GM21423 (cell line): ENCODE measurements around the gene IRF3.
"Not testable (repeated sequence)": the region's sequence is repeated elsewhere in the genome, so short reads cannot be mapped to it uniquely, and the experiment has no call there.

ENCODE experiments used
- ATAC-seq: cut with Tn5 transposase; IDR thresholded peaks from one replicate; pipeline ENCODE4 v1.9.1; 2021; ENCODE audit warnings: mild to moderate bottlenecking, moderate library complexity; ENCODE audit not compliant: unreplicated experiment

IRF3 gene

DNA sequence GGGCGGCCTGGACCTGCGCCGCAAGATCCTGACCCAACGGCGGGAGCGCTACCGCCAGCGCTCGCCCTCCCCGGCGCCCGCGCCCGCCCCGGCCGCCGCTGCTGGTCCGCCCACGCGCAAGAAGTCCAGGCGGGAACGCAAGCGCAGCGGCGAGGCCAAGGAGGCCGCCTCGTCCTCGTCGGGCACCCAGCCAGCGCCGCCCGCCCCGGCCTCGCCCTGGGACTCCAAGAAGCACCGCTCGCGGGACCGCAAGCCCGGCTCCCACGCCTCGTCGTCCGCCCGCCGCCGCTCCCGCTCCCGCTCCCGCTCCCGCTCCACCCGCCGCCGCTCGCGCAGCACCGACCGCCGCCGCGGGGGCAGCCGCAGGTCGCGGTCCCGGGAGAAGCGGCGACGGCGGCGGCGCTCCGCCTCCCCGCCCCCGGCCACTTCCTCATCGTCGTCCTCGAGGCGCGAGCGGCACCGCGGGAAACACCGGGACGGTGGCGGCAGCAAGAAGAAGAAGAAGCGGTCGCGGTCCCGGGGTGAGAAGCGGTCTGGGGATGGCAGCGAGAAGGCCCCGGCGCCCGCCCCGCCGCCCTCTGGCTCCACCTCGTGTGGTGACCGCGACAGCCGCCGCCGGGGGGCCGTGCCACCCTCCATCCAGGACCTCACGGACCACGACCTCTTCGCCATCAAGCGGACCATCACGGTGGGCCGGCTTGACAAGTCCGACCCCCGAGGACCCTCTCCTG is 13.7 kb downstream of the IRF3 start:
- ATAC-seq: no peak

DNA sequence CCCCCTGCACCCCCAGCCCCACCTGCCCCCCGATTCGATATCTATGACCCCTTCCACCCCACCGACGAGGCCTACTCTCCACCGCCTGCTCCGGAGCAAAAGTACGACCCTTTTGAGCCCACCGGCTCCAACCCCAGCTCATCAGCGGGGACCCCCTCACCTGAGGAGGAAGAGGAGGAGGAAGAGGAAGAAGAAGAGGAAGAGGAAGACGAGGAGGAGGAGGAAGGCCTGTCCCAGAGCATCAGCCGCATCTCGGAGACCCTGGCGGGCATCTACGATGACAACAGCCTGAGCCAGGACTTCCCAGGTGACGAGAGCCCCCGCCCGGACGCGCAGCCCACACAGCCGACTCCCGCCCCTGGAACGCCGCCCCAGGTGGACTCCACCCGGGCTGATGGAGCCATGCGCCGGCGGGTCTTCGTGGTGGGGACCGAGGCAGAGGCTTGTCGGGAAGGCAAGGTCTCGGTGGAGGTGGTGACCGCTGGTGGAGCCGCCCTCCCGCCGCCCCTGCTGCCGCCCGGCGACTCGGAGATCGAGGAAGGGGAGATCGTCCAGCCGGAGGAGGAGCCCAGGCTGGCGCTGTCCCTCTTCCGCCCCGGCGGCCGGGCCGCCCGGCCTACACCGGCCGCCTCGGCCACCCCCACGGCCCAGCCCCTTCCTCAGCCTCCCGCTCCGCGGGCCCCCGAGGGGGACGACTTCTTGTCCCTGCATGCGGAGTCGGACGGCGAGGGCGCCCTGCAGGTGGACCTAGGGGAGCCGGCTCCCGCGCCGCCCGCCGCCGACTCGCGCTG is 14.4 kb downstream of the IRF3 start:
- ATAC-seq: no peak

DNA sequence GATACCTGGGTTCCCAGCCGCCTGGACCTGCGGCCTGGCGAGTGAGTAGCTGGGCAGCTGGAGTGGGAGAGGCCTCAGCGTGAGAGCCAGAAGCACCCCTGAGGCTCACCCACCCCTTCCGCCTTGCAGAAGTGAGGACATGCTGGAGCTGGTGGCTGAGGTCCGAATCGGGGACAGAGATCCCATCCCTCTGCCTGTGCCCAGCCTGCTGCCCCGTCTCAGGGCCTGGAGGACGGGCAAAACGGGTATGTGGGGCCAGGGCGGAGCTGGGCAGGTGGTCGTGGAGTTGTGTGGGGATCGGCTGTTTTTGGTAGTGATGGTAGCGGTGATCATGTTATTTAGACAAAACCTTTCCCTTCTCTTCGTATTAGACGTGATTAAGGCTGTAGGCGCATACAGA is 19.1 kb downstream of the IRF3 start:
- no peak for ATAC-seq

DNA sequence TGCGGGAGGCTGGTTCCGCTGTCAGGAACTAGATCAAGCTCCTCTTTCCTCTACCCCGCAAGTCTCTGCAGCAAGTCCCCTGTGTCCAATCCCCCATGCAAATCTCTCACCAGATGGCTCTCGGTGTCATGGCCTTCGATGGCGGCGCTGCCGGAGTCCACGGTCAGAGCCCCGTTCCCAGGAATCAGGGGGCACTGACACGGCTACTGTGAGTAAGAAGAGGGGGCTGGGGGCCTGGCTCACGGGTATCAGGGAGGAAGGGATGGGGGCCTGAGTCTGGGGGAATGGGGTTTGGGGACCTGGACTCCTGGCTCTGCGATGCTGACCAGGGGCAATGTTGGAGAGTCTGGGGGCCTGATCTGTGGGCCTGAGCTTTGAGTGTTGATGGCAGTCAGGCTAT is 19.7 kb downstream of the IRF3 start:
- no peak for ATAC-seq

DNA sequence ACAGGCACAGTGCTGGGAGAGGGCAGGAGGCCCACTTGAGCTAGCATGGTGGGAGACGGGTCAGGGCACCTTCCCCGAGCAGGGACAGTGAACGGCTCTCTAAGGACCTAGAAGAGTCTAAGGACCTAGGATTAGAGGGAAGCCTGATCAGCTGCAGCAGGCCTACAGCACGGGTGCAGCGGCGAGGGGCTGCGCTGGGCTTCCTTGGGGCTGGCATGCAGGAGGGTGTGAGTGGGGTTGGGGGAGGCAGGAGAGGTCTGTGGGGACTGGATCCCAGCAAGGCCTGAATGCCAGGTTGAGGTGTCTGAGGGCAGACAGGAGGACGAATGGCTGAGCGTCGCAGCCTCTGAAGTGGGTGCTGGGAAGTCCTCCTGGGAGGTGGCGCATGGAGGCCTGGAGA is 20.1 kb downstream of the IRF3 start:
- ATAC-seq: no peak

DNA sequence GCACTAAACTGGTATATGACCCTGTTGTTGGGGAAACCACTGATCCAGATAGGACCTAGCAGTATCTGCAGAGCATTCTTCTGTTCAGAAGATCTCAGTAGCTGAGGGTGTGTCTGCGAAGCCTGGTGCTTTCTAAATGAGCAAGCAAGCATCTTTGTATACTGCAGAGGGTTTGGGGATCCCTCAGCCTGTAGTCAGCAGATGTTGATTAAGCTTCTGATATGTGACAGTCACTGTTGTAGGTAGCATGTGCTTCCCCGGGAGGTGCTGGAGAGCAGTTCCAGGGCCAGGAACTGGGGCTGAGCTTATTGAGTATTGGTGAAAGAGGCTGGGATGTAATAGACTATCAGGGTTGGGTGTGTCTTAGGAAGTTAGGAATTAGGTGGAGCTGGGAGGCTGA is 22.2 kb downstream of the IRF3 start:
- no peak for ATAC-seq

DNA sequence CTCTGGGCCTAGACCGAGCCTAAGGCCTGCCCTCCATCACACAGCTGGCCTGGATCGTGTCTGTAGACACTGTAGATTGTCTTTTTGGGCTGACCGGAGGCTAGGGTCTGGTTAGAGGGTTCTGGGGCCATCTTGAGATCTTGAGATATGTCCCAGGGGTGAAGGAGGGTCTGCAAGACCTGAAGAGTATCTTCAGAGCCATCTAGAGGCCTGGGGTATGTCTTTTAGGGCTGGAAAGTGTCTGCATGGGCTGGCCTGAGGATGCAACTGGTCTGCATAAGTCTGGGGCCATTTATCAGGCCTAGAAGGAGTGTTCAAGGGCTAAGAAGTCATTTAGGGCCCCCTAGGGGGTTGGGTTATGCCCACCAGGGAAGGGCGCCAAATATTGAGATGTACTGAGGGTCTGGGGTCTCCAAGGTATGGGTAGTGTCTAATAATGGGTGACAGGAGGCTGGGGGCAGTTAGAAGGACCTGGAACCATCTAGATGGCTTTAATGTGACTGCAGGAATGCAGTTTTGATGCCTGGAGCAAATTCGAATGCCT is 23.1 kb downstream of the IRF3 start:
- no peak for ATAC-seq

DNA sequence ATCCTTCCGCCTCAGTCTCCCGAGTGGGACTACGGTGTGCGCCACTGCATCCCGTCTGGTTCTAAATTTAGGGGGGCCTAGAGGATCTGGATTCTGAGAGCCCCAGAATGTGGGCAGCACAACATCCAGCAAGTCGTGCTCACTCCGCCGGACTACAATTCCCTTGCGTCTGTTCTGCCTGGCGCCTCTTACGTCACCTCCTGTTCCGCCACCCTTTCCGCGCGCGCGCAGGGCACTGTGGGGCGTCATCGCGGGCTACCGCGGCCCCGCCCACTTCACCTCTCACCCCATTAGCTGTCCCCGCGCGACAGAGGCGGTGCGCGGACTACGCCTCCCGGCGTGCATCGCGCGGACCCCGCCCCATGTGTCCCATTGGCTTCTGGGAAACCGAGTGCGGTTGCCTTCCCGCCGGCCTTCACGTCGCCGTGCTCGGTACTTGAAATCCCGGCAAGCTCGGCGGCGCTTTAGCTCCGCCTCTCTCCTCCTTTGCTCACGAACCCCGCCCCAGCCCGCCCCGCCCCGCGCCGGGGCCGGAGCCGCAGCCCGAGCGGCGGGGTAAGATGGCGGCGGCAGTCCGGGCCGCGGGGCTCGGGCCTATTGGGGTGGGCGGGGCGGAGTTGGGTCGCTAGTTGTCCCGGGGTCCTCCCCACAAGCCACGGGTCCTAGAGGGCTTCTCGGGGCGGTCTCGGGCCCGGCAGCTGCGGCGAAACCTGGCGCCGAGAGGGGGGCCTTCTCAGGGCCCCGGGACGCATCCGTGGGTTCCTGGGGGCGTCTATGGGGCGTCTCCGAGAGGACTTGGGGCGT is 23.8 kb downstream of the IRF3 start, which contains the start of gene SCAF1:
Gene SCAF1, plus strand, starts transcription at position 522 of the 804 bp plus-strand sequence. CDS start 2,818 bp downstream, outside the sequence.
- peak; percentile 60 for ATAC-seq

DNA sequence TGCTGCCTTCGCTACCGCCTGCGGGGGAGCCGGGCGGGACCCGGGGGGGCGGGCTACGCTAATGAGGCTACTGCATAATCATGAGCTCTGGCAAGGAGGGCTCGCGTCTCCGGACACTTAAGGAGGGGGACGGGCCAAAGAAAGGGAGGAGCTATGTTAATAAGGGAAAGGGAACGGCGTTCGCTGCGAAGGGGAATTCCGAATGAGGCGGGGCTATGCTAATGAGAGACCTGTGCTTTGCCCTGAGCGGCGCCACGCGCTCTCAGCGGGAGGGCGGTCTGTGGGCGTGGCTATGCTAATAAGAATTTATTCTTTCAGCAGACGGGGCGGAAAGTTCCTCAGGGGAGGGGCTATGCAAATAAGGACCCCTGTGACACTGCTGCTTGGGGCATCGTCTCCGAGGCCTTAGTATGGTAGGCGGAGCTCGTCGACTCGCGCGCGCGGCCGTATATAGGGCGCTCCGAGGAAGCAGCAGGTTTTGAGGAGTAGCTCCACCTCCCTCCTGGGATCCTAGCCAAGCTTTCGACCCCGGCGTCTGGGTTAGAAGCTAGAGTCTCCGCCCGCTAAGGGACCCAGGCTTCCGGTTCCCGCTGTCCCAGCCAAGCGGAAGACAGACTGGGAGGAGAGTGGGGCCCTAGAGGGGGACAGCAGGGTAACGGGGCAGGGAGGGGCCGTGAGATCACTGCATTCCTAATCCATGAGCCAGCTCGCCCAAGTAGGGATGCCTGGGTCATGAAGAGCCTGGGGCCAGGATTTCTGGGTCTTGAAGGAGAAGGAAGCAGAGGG is 25.4 kb downstream of the IRF3 start, which contains the start of gene RRAS:
Gene RRAS, minus strand, starts transcription at position 31 of the 786 bp plus-strand sequence. CDS start 45 bp downstream, outside the sequence.
- ATAC-seq: peak; percentile 60

DNA sequence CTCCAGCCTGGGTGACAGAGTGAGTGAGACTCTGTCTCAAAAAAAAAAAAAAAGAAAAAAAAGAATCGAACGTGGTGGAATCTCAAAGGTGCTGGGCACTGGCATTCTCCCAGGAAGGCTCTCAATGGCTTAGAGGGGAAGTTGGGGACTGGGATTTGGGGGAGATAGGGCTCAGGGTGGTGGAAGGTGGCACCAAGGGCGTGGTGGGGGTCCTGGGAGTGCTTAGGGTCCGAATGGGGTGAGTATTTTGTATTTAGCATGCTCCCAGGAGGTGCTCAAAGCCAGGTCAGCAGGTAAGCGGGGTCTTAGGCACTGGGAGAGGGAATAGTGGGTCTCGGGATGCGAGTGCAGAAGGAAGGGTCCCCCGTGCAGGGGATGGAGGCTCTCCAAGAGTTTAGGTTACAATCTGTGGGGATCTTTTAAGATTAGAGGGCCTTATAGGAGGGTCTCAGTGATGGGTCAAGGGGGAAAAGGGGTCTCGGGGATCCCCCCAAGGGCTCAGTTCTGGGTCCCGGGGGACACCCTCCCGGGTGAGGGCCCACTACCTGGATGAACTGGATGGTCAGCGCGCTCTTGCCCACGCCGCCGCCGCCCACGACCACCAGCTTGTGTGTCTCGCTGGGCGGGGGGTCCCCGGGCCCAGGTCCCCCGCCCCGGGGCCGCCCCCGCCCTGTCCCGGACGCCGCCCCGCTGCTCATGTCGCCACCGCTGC is 26.1 kb downstream of the IRF3 start:
- ATAC-seq: no peak

DNA sequence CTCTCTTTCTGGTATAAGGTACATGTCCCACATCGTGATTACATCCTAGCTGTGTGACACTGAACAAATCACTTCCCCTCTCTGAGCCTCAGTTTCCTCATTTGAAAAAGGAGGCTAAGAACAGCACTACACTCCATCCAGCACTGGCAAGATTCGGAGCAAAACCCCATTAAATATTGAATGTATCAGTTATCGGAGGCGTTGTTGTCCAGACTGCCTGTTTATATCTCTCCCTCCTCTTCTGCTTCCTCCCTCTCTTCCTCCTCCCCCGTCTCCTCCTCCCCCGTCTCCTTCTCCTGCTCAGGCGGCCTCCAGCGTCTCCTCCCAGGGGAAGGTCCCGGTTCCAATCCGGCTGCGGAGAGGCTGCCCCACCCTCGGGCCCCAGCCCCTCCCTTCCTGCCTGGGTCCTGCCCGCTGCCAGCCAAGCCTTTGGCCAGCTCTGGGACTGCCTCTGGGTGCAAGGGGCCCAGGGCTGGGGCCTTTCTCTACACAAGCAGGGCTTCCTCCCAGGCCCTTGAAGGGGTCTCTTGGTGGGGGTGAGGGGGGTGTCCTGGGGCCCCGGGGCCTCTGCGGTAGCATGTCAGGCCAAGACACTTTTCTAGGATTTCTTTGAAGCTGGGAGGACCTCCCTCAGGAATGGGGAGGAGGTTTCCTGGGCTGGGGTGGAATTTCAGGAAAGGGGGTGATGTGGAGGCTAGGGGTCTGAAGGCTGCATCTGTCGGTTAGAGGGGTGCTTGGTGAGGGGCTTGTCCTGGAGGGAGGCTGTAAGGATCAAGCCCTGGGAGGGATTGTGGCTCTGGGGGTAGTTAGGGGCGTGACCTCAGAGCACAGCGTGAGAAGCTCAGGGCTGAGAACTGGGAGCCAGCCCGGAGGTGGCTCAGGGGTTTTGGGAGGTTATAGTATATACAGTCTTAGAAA is 27.6 kb downstream of the IRF3 start:
- no peak for ATAC-seq

DNA sequence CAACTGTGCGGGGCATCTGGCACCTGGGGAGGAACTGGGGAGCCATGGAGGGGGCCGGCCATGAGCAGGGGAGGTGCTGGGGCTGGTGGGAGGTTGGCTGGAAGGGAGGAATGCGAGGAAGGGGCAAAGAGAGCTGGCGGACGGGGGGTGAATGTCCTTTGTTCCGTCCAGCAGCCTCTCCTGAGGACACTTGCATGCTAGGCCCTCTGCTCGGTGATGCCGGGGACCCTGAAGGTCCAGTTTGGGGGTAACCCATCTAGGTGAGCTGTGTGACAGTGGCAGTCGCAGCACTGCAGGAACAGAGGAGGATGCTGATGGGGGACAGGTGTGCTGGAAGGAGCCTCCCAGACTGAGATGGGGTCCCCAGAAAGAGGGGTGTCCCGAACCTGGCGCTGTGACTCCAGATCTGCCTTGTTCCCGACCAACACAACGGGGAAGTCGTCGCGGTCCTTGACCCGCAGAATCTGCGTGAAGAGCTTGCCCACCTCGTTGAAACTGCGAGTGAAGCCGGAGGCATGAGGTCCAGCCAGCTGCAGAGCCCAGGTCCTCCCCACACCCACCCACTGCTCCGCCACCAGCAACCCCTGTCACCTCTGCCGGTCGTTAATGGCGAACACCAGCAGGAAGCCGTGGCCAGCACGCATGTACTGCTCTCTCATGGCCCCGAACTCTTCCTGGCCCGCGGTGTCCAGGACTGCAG is 29.3 kb downstream of the IRF3 start:
- ATAC-seq: no peak

DNA sequence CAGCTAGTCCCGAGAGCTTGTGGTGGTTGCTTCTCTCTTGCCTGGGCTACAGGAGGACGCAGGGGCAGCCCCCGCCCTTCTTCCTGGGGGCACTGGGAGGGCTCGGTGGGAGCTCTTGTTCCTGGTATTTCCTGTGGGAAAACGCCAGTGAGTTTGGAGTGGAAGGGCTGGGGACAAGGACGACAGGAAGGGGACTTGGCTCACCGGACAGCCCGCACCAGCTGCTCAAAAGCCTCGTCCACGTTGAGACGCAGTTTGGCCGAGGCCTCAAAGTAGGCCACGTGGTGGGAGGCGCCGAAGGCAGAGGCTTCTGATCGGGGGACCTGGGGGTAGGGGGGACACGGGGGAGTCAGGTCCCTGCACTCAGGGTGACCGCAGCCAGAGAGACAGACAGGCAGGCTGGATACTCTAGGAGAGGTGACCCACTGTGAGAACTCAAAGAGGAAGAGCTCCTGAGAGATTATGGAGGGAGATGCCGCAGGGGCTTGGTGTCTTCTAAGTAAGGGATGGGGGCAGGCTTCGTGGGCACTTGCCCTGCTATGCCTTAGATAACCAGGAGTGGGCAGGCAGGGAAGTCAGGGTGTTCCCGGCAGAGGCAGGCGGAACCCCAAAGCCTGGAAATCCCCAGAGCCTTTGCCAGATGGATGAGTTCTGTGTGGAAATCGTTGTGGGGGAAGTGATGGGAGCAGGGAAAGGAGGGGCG is 30.0 kb downstream of the IRF3 start:
- no peak for ATAC-seq

DNA sequence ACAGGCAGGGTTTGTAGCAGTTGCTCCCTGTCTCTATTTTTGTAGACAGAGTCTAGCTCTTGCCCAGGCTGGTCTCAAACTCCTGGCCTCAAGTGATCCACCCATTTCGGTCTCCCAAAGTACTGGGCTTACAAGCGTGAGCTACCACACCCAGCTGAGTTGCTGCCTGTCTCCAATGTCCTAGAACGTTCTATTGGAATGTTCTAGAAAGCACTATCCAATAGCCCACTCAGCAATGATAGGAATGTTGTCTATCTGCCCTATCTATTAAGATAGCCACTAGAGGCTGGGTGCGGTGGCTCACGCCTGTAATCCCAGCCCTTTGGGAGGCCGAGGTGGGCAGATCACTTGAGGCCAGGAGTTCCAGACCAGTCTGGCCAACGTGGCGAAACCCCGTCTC is 32.4 kb downstream of the IRF3 start:
- not testable (repeated sequence) for ATAC-seq

DNA sequence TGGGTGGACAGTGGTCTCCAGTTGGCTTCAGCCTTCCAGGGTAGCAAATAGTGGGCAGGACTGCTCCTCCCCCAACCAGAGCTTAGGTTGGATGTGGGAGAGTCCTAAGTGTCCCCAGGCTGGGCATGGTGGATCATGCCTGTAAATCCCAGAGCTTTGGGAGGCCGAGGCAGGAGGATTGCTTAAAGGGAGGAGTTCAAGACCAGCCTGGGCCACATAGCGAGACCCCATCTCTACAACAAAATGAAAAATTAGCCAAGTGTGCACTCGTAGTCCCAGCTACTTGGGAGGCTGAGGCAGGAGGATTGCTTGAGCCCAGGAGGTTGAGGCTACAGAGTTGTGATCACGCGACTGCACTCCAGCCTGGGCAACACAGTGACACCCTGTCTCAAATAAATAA is 33.1 kb downstream of the IRF3 start:
- ATAC-seq: no peak

DNA sequence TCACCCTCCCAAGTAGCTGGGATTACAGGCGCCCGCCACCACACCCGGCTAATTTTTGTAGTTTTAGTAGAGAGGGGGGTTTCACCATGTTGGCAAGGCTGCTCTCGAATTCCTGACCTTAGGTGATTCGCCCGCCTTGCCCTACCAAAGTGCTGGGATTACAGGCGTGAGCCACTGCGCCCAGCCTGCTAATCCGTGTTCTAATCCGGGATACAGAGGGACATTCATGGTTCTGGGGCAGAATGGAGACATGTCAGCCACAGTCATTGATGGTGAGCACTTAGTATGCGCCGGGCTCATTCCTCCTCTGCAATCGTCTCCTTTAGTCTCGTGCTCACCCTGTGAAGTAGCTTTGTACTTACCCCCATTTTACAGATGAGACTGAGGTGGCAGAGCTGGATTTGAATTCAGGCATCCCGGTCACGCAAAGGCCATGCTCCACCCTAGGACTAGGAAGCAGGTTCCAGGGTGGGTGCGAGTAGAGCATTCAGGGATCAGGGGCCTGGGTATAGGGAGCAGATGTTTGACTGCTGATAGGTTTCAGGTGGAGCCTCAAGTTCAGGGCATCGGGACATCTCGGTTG is 34.0 kb downstream of the IRF3 start:
- ATAC-seq: no peak

DNA sequence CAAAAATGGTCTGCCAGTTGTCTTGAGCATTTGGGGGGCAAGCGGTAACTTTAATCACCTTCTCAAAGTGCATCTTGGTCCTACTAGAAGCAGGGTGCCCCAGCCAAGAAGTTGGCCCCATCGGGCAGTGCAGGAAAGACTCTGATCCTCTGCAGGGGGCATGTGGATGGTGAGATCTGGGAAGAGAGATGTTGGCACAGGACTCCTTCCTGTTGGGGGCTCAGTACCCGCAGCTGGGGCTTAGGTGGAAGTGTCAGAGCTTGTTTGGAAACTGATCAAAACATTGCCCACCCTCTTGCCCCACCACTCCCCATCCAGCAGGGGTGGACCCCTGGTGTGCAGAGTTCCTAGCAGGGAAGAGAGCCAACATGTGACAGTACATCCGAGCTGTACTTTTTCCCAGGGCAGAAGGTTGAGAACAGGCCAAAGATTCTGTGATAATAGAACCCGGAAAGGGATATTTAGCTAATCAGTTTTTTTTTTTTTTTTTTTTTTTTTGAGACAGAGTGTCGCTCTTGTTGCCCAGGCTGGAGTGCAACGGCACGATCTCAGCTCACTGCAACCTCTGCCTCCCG is 34.6 kb downstream of the IRF3 start:
- no peak for ATAC-seq
